GM18505 (cell line): ENCODE data around the gene C1QTNF4.

Source experiments
- ATAC-seq: cut with Tn5 transposase; IDR thresholded peaks from one replicate; pipeline ENCODE4 v1.9.1; 2021; ENCODE audit not compliant: unreplicated experiment
- POLR2A ChIP-seq: IDR thresholded peaks from 4 replicates; pipeline ENCODE4 v1.6.1; 2011; ENCODE audit warnings: borderline replicate concordance; ENCODE audit not compliant: insufficient read depth, insufficient read length; ENCODE audit errors: extremely low read depth

C1QTNF4 gene

DNA sequence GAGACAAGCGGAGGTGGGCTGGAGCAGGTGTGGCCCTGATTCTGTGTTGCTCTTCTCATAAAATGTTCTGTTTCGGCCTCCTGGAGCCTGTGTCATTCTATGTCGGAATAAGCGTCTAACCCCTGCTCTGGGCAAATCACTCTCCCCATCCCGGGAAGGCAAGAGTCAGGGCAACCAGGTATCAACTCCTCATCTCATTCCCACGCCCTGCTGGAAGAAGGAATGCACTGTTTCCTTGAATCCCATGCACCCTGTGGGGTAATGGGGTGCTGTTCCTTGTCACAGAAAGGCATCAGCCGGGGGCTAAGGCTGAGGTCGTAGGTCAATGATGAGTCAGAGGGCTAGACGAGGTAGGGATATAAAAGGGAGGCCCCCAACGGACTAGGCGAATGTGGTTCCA is 5.1 kb downstream of the C1QTNF4 start:
- no peak for ATAC-seq
- no peak for TF ChIP-seq POLR2A

DNA sequence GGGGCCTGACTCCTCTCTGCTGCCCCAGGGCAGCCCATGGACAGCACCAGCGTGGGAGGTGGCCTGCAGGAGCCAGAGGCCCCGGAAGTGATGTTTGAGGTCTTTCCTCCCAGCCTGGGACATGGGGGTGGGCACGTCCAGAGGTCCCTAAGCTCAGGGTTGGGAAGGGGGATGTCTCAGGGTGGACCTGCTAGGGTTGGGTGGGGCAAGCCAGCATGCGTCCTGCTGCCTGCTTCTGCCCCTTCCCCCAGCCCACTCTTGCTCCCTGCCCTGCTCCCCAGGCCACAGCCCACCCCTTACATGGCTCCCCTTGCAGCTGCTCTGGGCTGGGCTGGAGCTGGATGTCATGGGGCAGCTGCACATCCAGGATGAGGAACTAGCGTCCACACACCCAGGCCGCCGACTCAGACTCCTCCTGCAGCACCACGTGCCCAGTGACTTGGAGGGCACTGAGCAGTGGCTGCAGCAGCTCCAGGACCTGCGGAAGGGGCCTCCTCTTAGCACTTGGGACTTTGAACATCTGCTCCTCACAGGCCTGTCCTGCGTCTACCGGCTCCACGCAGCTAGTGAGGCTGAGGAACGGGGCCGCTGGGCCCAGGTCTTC is 6.4 kb downstream of the C1QTNF4 start:
- no peak for ATAC-seq
- TF ChIP-seq POLR2A = no peak

DNA sequence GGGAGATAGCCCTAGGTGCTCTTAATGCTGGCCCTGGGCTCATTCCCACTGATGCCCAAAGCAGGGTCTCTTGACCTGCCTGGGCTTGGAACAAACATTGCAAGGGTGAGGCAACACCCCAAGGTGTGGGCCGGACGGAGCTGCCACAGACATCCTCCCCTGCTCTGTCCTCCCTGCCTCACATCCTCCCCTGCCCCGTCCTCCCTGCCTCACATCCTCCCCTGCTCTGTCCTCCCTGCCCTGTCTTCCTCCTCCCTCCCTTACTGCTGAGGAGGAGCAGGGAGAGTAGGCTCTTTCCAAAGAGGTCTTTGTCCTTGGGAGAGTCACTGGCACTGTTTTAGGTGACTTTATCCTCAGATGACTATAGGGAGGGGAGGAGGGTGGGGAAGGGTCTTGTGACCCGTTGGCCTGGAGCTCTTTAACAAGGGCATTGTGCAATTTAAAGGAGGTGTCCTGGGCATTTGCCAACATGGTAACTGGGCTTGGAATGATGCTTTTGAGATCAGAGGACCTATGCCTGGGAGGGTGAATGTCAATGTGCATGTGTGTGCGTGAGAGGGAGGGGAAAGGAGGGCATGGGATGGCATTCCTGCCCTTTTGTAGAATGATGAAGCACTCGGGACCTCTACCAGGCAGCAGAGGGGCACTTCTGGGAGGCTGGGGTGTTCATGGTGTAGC is 7.0 kb downstream of the C1QTNF4 start:
- no peak for ATAC-seq
- TF ChIP-seq POLR2A = no peak

GRCh38 chr11:47586098-47586855 is 7.9 kb downstream of the C1QTNF4 start, which contains the start of gene FAM180B:
Gene FAM180B, plus strand, starts transcription at chr11:47586678. Its CDS starts 91 bp downstream, at chr11:47586769.
- no peak for TF ChIP-seq POLR2A
- no peak for ATAC-seq

- no peak for TF ChIP-seq POLR2A
- no peak for ATAC-seq
These were observed 10.4 kb downstream of the C1QTNF4 start for GRCh38 chr11:47583844-47584243.

- peak; percentile 92 for ATAC-seq
- peak; percentile 81 for TF ChIP-seq POLR2A
These were observed 15.4 kb downstream of the C1QTNF4 start, which contains the start of the genes KBTBD4 and NDUFS3 for GRCh38 chr11:47578524-47579494. Gene KBTBD4, minus strand, starts transcription at chr11:47578970. Its CDS starts 19 bp downstream, at chr11:47578951. Gene NDUFS3, plus strand, starts transcription at chr11:47579074. Its CDS starts 18 bp downstream, at chr11:47579092.

DNA sequence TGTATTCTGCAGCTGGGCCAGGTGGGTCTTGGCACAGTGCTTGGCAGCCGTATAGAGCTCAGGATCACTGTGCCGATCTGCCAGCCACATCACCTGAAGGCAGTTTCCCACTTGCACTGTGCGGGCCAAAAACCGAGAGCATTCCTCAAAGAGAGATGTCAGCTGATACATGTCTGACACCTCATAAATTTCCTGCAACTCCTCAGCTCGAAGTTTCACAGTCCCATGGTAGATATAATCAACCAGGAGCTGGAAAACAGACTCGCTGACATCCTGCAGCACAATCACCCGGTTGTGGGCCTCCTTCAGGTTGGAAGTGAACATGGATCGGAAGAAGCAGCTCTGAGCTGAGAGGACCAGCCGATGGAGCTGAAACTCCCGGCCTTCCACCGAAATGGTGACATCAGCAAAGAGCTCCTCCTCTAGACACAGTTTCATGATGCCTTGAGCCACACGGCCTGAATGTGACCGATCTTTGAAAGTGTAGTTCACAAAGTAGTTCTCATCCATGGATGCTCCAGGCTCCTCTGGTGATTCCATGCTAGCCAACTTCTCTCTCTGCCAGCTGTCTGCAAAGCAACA is 16.7 kb downstream of the C1QTNF4 start:
- ATAC-seq = no peak
- no peak for TF ChIP-seq POLR2A

GRCh38 chr11:47573321-47573720 is 20.9 kb downstream of the C1QTNF4 start:
- no peak for TF ChIP-seq POLR2A

GRCh38 chr11:47572715-47573255 is 21.4 kb downstream of the C1QTNF4 start:
- TF ChIP-seq POLR2A = no peak
- ATAC-seq = no peak

More at GRCh38 chr11:47573321-47573720, 20.9 kb downstream of the C1QTNF4 start:
- no peak for ATAC-seq

DNA sequence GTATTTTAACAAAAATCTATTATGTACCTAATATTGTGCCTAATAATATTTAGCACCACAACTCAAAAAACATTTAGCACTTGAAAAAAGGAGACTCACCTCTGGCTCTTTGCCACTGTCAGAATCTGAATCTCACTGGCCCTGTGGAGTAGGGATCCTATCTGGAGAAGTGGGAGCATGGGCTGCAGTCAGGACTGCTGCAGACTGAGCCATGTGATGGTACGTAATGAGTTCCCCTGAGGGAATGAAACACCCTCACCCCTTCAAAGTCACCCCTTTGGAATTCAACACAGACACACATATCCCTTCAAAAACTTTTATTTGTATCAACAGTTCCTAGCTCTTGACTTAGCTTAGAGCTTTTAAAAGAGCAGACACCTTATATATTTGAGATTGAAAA is 22.3 kb downstream of the C1QTNF4 start:
- no peak for TF ChIP-seq POLR2A
- no peak for ATAC-seq

DNA sequence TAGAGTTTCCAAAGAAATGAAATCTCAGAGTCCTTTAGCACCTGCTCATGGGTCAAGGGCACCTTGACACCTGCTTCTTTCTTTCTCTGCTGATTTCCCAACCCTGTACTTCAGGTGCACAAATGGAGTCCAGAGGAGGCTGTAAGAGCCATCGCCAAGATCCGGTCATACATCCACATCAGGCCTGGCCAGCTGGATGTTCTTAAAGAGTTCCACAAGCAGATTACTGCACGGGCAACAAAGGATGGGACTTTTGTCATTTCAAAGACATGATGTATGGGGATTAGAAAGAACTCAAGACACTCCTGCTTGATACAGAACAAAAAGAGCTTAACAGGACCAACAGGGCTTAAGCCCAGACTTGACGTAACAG is 22.9 kb downstream of the C1QTNF4 start:
- ATAC-seq = no peak
- no peak for TF ChIP-seq POLR2A

- no peak for TF ChIP-seq POLR2A
- no peak for ATAC-seq
These were observed 23.4 kb downstream of the C1QTNF4 start for GRCh38 chr11:47570651-47571356.

- no peak for TF ChIP-seq POLR2A
- no peak for ATAC-seq
These were observed 24.6 kb downstream of the C1QTNF4 start for GRCh38 chr11:47569646-47570045.
